HG03025 (cell line): ENCODE data around the gene FAM174C.
"Not testable (repeated sequence)": the region's sequence is repeated elsewhere in the genome, so short reads cannot be mapped to it uniquely, and the experiment has no call there.

ENCODE experiments used
- ATAC-seq: cut with Tn5 transposase; IDR thresholded peaks from one replicate; pipeline ENCODE4 v1.9.1; 2021; ENCODE audit warnings: mild to moderate bottlenecking, moderate library complexity; ENCODE audit not compliant: unreplicated experiment, low FRiP score

The FAM174C gene

GRCh38 chr19:1295169-1296012 lies 20.1 kb downstream of the FAM174C start:
- ATAC-seq = no peak

GRCh38 chr19:1296078-1296477 lies 20.7 kb downstream of the FAM174C start:
- ATAC-seq = no peak

GRCh38 chr19:1296575-1297271 lies 21.4 kb downstream of the FAM174C start:
- ATAC-seq = no peak

- ATAC-seq = no peak
These were observed 22.9 kb downstream of the FAM174C start for GRCh38 chr19:1298235-1298634.

GRCh38 chr19:1299801-1300200 lies 24.5 kb downstream of the FAM174C start:
- ATAC-seq = no peak

GRCh38 chr19:1300744-1301490 lies 25.6 kb downstream of the FAM174C start:
- no peak for ATAC-seq

GRCh38 chr19:1302533-1303239 lies 27.4 kb downstream of the FAM174C start:
- ATAC-seq = no peak

- no peak for ATAC-seq
These were observed 29.0 kb downstream of the FAM174C start for GRCh38 chr19:1304197-1304924.

GRCh38 chr19:1305354-1305753 lies 30.0 kb downstream of the FAM174C start:
- ATAC-seq = not testable (repeated sequence)

- no peak for ATAC-seq
These were observed 32.0 kb downstream of the FAM174C start for GRCh38 chr19:1307320-1307719.

GRCh38 chr19:1307755-1308303 lies 32.5 kb downstream of the FAM174C start:
- ATAC-seq = no peak

- no peak for ATAC-seq
These were observed 33.4 kb downstream of the FAM174C start for GRCh38 chr19:1308718-1309117.

GRCh38 chr19:1309977-1310852 lies 34.9 kb downstream of the FAM174C start:
- ATAC-seq = no peak

GRCh38 chr19:1310853-1311180 lies 35.5 kb downstream of the FAM174C start:
- no peak for ATAC-seq

- ATAC-seq = no peak
These were observed 36.3 kb downstream of the FAM174C start for GRCh38 chr19:1311543-1312091.

GRCh38 chr19:1312767-1313694 lies 37.7 kb downstream of the FAM174C start:
- ATAC-seq = no peak
